Measurements from ENCODE around the gene SLC10A7.

GRCh38 chr4:146514651-146515357 is 6.9 kb downstream of the SLC10A7 start:
- TF ChIP-seq CTCF (IDR thresholded peaks at IDR 0.05) (no peak), POLR2A (IDR thresholded peaks at IDR 0.05) (no peak)
